GM23248 (cell line): ENCODE data around the gene TMEM39B.

Experiments
- EZH2 ChIP-seq: fragments of 200-600 bp; sonication (generic); IDR thresholded peaks from 2 replicates; pipeline ENCODE4 v1.6.1; 2018; ENCODE audit warnings: antibody characterized with exemption, mild to moderate bottlenecking; ENCODE audit not compliant: insufficient read depth, poor library complexity, severe bottlenecking
- EZH2phosphoT487 ChIP-seq: fragments of 200-600 bp; sonication (generic); IDR thresholded peaks from 2 replicates; pipeline ENCODE4 v1.6.1; 2018; ENCODE audit warnings: antibody characterized with exemption, moderate library complexity, mild to moderate bottlenecking, low read depth; ENCODE audit not compliant: insufficient read depth

DNA sequence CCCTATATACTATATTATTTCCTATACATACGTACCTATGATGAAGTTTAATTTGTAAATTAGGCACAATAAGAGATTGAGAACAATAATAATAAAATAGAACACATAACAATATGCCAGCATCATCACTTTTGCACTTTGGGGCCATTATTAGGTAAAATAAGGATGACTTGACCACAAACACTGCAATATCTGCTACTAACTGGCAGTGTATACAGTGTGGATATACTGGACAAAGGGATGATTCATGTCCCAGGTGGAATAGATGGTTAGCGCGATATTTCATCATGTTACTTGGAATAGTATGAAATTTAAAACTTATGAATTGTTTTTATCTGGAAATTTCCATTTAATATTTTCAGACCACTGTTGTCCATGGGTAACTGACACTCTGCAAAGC is 71.3 kb downstream of the TMEM39B start:
- no peak for TF ChIP-seq EZH2phosphoT487
- no peak for TF ChIP-seq EZH2
